Stomach (tissue), 9 donors: ENCODE results near the gene TMED9. TPM values are rescaled to one million over a fixed set of nuclear protein-coding genes. Genes with fewer than 3 reads are reported as not detected.
"Not testable (repeated sequence)": the region's sequence is repeated elsewhere in the genome, so short reads cannot be mapped to it uniquely, and the experiment has no call there.

Experiments used
- DNase-seq, 2 donors: peaks; one replicate each; pipeline versions ENCODE4 v3.0.0 to v3.0.0-alpha.2; 2013 to 2019
- H3K27ac ChIP-seq, 5 donors: fragments of 200-600 bp in 4 of 5; sonication (generic) in 4 of 5; one replicate each; pipeline ENCODE4 v1.5.1; 2013 to 2019; ENCODE audit warnings: mild to moderate bottlenecking in 1 of 5, moderate library complexity in 1 of 5
- H3K27me3 ChIP-seq, 3 donors: fragments of 200-600 bp; sonication (generic); one replicate each; pipeline ENCODE4 v1.5.1; 2017 to 2019; ENCODE audit warnings: mixed run types in 1 of 3
- H3K36me3 ChIP-seq, 4 donors: fragments of 200-600 bp; sonication (generic); 1 replicate in 3 of 4; 2 replicates in 1 of 4; pipeline ENCODE4 v1.5.1; 2016 to 2019
- H3K4me1 ChIP-seq, 4 donors: fragments of 200-600 bp; sonication (generic); one replicate each; pipeline ENCODE4 v1.5.1; 2016 to 2019
- H3K4me3 ChIP-seq, 4 donors: fragments of 200-600 bp; sonication (generic) in 3 of 4; one replicate each; pipeline ENCODE4 v1.5.1; 2016 to 2019; ENCODE audit warnings: mild to moderate bottlenecking in 1 of 4
- H3K9me3 ChIP-seq, 4 donors: fragments of 200-600 bp; sonication (generic); one replicate each; pipeline ENCODE4 v1.5.1; 2016 to 2019
- EP300 ChIP-seq: sonication (generic); formaldehyde crosslinking; IDR thresholded peaks from one replicate; pipeline ENCODE4 v1.6.1; 2017; ENCODE audit warnings: antibody characterized with exemption
- POLR2A ChIP-seq, 4 donors: fragments of 450-650 bp; IDR thresholded peaks; one replicate each; pipeline ENCODE4 v1.6.1; 2016; ENCODE audit warnings: antibody characterized with exemption in 4 of 4, control low read depth in 2 of 4, mild to moderate bottlenecking in 1 of 4, moderate library complexity in 1 of 4
- POLR2AphosphoS5 ChIP-seq, 3 donors: sonication (generic); formaldehyde crosslinking; IDR thresholded peaks; one replicate each; pipeline ENCODE4 v1.6.1; 2016; ENCODE audit warnings: antibody characterized with exemption in 3 of 3
- WGBS, 5 donors: extraction: QIAGEN DNeasy Blood & Tissue Kit in 3 of 5; methylation state at CpG; one replicate each; pipeline versions ENCODE4 v1.1.5 to v1.1.7; 2013 to 2018; 5-methylcytosine and 5-hydroxymethylcytosine counted together
- intact Hi-C: fragments of 100-400 bp; cut with DNase I; formaldehyde crosslinking; loops from one replicate; pipeline ENCODE4 v1.15.1; 2023; ENCODE audit warnings: low total_unique reads
- polyA plus RNA-seq, 3 donors: library from polyadenylated mRNA; stranded (reverse); fragments of 200-250 nt; gene quantifications; one replicate each; pipeline ENCODE4 v1.2.3, GENCODE V29; 2013
- total RNA-seq, 5 donors: library from RNA; depleted of rRNA; stranded (reverse); fragments of >200 nt; gene quantifications; one replicate each; pipeline versions ENCODE4 v1.1.0 to v1.2.3, GENCODE V29; 2014 to 2016
- TF ChIP-seq, protein P1 (sequence below), 7 experiments: fragments of 450-650 bp in 4 of 7; fragments of 200-600 bp in 3 of 7; sonication (generic) in 3 of 7; IDR thresholded peaks; one replicate each; pipeline ENCODE4 v1.5.1; 2016 to 2019; ENCODE audit warnings: antibody characterized with exemption in 7 of 7, control low read depth in 2 of 7, mild to moderate bottlenecking in 1 of 7
- donor health status: healthy with polysubstance abuse.
- donor health status: Bipolar disorder and iron deficiency.
- donor health status: healthy.

The TMED9 gene
- total and polyA plus RNA-seq, 8 donors = 9.3 to 115 (median 86.5) TPM

DNA sequence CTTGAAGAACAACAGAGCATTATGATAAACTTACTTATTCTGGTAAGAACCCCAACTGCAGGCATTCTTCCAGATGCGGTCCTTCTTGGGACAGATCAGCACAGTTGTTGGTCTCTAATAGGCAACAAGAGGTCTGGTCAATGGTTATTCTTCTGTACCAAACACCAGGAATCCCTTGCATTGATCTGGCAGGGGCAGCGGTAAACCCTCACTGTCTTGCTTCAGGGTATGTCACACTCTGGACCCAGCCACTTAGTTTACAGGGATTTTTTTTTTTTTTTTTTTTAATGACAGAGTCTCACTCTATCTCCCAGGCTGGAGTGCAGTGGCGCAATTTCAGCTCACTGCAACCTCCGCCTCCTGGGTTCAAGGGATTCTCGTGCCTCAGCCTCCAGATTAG lies 36.3 kb upstream of the TMED9 start:
- WGBS, 5 donors = 82 to 98% (median 94%) methylated on average over 5 of the region's 5 CpGs
- no peak for DNase-seq
- Histone ChIP-seq H3K9me3 (no peaks in the 10 kb centered on the region), H3K4me3 (no peak overlapping the region), H3K27me3 (no peaks in the 10 kb centered on the region), H3K27ac (no peak overlapping the region), H3K4me1 (peaks cover 18 to 42% (median 33%) of the 10 kb centered on the region in 4 donors), H3K36me3 (peaks cover 5 to 14% (median 8%) of the 10 kb centered on the region in 4 donors)
- intact Hi-C loops = no loop called here
- TF ChIP-seq POLR2A (IDR thresholded peaks at IDR 0.05) (no peak), POLR2AphosphoS5 (IDR thresholded peaks at IDR 0.05) (no peak), EP300 (no peak)
- TF ChIP-seq, protein P1, sequence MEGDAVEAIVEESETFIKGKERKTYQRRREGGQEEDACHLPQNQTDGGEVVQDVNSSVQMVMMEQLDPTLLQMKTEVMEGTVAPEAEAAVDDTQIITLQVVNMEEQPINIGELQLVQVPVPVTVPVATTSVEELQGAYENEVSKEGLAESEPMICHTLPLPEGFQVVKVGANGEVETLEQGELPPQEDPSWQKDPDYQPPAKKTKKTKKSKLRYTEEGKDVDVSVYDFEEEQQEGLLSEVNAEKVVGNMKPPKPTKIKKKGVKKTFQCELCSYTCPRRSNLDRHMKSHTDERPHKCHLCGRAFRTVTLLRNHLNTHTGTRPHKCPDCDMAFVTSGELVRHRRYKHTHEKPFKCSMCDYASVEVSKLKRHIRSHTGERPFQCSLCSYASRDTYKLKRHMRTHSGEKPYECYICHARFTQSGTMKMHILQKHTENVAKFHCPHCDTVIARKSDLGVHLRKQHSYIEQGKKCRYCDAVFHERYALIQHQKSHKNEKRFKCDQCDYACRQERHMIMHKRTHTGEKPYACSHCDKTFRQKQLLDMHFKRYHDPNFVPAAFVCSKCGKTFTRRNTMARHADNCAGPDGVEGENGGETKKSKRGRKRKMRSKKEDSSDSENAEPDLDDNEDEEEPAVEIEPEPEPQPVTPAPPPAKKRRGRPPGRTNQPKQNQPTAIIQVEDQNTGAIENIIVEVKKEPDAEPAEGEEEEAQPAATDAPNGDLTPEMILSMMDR (IDR thresholded peaks at IDR 0.05) = no peak

DNA sequence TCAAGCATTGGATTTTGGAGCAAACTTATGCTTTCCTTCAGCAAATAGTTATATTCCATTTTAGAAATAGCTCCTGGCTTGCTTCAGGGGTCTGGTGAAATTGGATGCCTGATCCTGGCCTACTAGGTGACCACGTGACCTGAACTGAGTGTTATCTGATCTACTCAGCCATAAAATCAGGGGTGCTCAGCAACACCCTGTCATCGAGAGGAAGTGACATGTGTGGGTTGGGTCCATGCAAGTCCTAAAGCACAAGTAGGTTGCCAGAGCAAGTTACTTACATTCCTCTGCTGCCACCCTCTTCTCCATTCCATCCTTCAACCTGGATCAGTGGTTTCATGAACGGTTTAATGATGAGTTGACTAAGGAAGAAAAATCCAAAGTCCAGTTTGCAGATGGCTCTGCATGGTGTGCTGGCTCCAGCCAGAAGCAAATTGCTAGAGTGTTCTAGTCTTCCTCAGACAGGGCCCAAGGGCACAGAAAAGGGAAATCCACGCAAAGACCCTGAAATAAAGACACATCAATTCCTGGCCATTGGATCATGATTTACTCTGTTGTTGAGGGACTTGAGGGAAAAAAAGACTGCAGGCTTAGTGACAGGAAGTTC lies 34.9 kb upstream of the TMED9 start:
- H3K9me3 ChIP-seq = peaks cover 0 to 8% (median 4%) of the 10 kb centered on the region in 4 donors
- no peak for TF ChIP-seq EP300
- no peak for TF ChIP-seq POLR2AphosphoS5 (IDR thresholded peaks at IDR 0.05)
- no peak for TF ChIP-seq POLR2A (IDR thresholded peaks at IDR 0.05)
- TF ChIP-seq, protein P1 (IDR thresholded peaks at IDR 0.05) = no peak
- WGBS, 5 donors = 47 to 57% (median 54%) methylated on average over 4 of the region's 4 CpGs
- intact Hi-C loops = no loop called here
- no peak overlapping the region for H3K4me3 ChIP-seq
- H3K36me3 ChIP-seq = peaks cover 0 to 7% (median 1%) of the 10 kb centered on the region in 4 donors
- no peak overlapping the region for H3K27ac ChIP-seq
- H3K27me3 ChIP-seq = no peaks in the 10 kb centered on the region
- H3K4me1 ChIP-seq = peaks cover 18 to 28% (median 25%) of the 10 kb centered on the region in 4 donors
- DNase-seq = no peak

DNA sequence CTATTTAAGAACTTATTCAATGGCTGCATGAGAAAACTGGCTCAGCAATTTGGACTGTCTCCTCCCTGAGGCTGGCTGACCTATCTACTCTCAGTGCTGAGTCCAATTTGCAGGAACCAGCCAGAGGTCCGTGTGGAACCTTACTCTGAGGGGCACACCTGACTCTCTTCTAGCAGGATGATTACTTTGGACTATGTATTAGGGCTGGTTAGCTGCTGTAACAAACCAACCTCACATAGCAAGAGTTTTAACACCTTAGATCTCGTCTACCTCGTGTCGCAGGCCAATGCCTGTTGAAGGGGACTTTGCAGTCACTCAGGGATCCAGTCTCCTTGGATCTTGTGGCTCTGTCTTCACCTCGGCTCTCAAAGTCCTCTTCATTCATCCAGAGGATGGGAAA lies 34.2 kb upstream of the TMED9 start:
- peaks cover 0 to 13% (median 5%) of the 10 kb centered on the region in 4 donors for H3K9me3 ChIP-seq
- no peak for DNase-seq
- H3K27ac ChIP-seq = no peak overlapping the region
- peaks cover 0 to under 1% (median 0%) of the 10 kb centered on the region in 4 donors for H3K36me3 ChIP-seq
- intact Hi-C loops = no loop called here
- 85 to 93% (median 88%) methylated on average over 4 to 5 of the region's 5 CpGs for WGBS, 5 donors
- H3K27me3 ChIP-seq = no peaks in the 10 kb centered on the region
- peaks cover 12 to 22% (median 18%) of the 10 kb centered on the region in 4 donors for H3K4me1 ChIP-seq
- no peak overlapping the region for H3K4me3 ChIP-seq
- TF ChIP-seq EP300 (no peak), POLR2AphosphoS5 (IDR thresholded peaks at IDR 0.05) (no peak), POLR2A (IDR thresholded peaks at IDR 0.05) (no peak)
- TF ChIP-seq, protein P1 (IDR thresholded peaks at IDR 0.05) = no peak

DNA sequence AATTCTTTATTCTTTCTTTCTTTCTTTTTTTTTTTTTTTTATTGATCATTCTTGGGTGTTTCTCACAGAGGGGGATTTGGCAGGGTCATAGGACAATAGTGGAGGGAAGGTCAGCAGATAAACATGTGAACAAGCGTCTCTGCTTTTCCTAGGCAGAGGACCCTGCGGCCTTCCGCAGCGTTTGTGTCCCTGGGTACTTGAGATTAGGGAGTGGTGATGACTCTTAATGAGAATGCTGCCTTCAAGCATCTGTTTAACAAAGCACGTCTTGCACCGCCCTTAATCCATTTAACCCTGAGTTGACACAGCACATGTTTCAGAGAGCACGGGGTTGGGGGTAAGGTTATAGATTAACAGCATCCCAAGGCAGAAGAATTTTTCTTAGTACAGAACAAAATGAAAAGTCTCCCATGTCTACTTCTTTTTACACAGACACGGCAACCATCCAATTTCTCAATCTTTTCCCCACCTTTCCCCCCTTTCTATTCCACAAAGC lies 32.5 kb upstream of the TMED9 start:
- H3K36me3 ChIP-seq, H3K27me3 ChIP-seq, H3K27ac ChIP-seq, DNase-seq, H3K4me3 ChIP-seq, intact Hi-C loops: not testable (repeated sequence)
- Histone ChIP-seq H3K4me1 (peaks cover 5 to 11% (median 8%) of the 10 kb centered on the region in 4 donors), H3K9me3 (peaks cover 0 to 13% (median 5%) of the 10 kb centered on the region in 4 donors)
- 31 to 49% (median 39%) methylated on average over 7 to 8 of the region's 8 CpGs for WGBS, 5 donors

DNA sequence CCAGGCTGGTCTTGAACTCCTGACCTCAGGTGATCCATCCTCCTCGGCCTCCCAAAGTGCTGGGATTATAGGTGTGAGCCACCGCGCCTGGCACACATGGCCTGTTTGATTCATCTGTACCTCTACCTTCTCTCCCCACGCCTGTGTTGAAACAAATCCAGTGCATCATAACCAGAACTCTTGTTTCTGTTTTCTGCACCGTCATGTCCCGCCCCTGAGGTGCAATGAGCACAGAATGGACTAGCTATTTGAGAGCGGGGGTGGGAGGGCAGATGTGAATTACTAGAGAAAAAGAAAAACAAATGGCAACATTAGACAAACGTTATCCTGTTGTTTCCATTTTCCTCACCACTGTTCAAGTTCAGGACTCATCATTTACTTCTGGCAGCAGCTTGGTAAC lies 27.0 kb upstream of the TMED9 start:
- TF ChIP-seq, protein P1 (IDR thresholded peaks at IDR 0.05) = no peak
- TF ChIP-seq POLR2AphosphoS5 (IDR thresholded peaks at IDR 0.05) = no peak
- TF ChIP-seq POLR2A (IDR thresholded peaks at IDR 0.05) = no peak
- no peak for TF ChIP-seq EP300
- intact Hi-C loops = no loop called here
- WGBS, 5 donors = 66 to 78% (median 75%) methylated on average over 8 of the region's 8 CpGs
- H3K36me3 ChIP-seq = no peaks in the 10 kb centered on the region
- H3K4me1 ChIP-seq = no peaks in the 10 kb centered on the region
- peaks cover 0 to 13% (median 5%) of the 10 kb centered on the region in 4 donors for H3K9me3 ChIP-seq
- H3K27ac ChIP-seq = no peak overlapping the region
- H3K27me3 ChIP-seq = peaks cover 0 to 13% (median 0%) of the 10 kb centered on the region in 3 donors
- DNase-seq = no peak
- no peak overlapping the region for H3K4me3 ChIP-seq
